Right renal cortex interstitium (tissue), 3 donors: ENCODE data around the gene OR2H1. TPM values are rescaled to one million over a fixed set of nuclear protein-coding genes. Genes with fewer than 3 reads are reported as not detected.

Experiments
- DNase-seq, 3 donors: peaks; one replicate each; pipeline ENCODE4 v3.0.0-alpha.2; 2013; ENCODE audit warnings: low read depth in 3 of 3, low spot score in 2 of 3
- polyA plus RNA-seq, 3 donors: library from polyadenylated mRNA; unstranded; fragments of 120-200 nt; gene quantifications; one replicate each; pipeline ENCODE4 v1.2.1, GENCODE V29; 2013; ENCODE audit not compliant: insufficient read length in 3 of 3

Gene OR2H1
- polyA plus RNA-seq, 3 donors = not detected

GRCh38 chr6:29507319-29507718 lies 50.4 kb downstream of the OR2H1 start:
- DNase-seq = no peak

DNA sequence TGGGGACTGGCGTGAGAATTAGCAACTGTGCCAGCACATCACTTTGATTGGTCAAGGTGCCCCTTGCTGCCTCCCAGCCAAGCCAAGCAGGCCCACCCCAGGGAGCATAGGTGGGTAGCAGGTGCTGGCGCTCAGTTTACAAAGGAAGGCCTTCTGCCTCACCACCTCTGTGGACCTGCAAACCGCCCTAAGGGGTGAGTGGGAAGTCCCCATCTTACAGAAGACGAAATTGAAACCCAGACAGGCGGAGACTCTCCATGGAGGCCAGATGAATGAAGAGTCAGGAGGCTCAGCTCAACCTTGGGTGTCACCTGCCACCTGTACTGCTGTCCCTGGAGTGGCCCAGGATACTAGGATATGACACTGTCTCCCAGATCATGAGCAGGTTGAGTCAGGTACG lies 52.3 kb downstream of the OR2H1 start:
- DNase-seq = no peak

DNA sequence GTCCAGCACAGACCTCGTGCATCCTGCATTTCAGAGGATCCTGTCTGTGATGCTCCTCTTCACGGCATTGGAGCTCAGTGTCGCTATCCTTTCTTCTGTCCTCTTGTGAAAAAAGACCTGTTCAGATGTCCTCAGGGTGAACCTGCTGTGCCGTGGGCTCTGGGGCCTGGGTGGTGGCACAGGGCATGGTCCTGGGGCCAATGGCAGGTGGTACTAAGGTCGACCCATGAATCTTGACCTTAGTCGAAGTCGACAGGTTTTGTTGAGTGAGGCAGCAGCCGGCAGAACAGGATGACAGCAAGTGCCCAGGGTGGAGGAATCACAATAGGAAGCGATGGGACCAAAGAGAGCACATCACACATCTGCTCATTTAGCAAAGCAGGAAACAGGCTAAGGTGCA lies 52.8 kb downstream of the OR2H1 start:
- DNase-seq = no peak

- no peak for DNase-seq
Measured at GRCh38 chr6:29510202-29510601, 53.2 kb downstream of the OR2H1 start.

DNA sequence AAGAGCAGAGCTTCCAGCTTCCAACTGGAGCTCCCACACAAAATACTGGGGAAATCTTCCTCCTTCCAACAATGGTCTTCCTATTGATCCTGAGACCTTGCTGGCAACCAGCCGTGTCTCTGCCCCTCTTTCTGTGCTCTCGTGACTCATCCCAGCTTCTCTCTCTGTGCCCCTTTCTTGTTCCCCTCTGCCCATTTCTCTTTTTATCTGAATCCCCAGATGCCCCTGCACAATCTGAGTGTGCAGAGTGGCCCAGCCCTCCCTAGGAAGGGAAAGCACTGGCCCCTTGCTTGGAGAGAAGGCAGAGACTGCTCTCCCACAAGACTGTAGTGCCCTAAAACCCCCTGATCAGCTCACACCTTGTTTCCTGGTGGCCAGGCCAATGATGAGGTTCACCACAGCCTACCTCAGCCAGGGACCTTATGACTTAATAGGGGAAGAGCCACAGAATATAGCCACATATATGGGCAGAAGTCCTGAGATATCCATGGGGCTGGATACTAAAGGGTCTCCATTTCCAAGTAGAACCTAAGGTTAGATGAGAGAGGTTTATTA lies 53.9 kb downstream of the OR2H1 start:
- DNase-seq = no peak

Other genes starting within 250 kb of the OR2H1 start
- under 1 TPM; 0.04 to 0.08 (median 0.06) TPM for gene OR14J1, start 155.5 kb upstream of the OR2H1 start, polyA plus RNA-seq
- gene OR5V1, start 88.3 kb upstream of the OR2H1 start, polyA plus RNA-seq = not detected
- not detected for gene OR12D3, start 81.9 kb upstream of the OR2H1 start, polyA plus RNA-seq
- gene OR12D2, start 61.5 kb upstream of the OR2H1 start, polyA plus RNA-seq = not detected
- not detected for gene OR12D1, start 42.2 kb upstream of the OR2H1 start, polyA plus RNA-seq
- not detected for gene OR10C1, start 17.8 kb upstream of the OR2H1 start, polyA plus RNA-seq
- gene OR11A1, start 84 bp upstream of the OR2H1 start, polyA plus RNA-seq = not detected
- gene MAS1L, start 30.8 kb downstream of the OR2H1 start, polyA plus RNA-seq = not detected
- 1 to 10 TPM in 2 of 3 donors, under 1 TPM in 1; 0.75 to 2.3 (median 1.2) TPM for gene UBD, start 102.6 kb downstream of the OR2H1 start, polyA plus RNA-seq
- gene OR2H2, start 128.0 kb downstream of the OR2H1 start, polyA plus RNA-seq = under 1 TPM in 2 of 3 donors, not detected in 1; 0.07 to 0.18 TPM
- 10 to 100 TPM; 35.7 to 49.9 (median 42.7) TPM for gene GABBR1, start 176.0 kb downstream of the OR2H1 start, polyA plus RNA-seq
- not detected for gene MOG, start 199.9 kb downstream of the OR2H1 start, polyA plus RNA-seq
- gene ZFP57, start 224.0 kb downstream of the OR2H1 start, polyA plus RNA-seq = under 1 TPM; 0.11 to 0.25 (median 0.20) TPM